NCI-H526 (cell line): ENCODE measurements around the gene NEU4.
"Not testable (repeated sequence)": the region's sequence is repeated elsewhere in the genome, so short reads cannot be mapped to it uniquely, and the experiment has no call there.

ENCODE experiments used
- DNase-seq, 2 experiments: peaks; one replicate each; lab custom pipeline; 2025; lab: John Stamatoyannopoulos, UW

Gene NEU4

GRCh38 chr2:241799522-241800197, 9.3 kb upstream of the NEU4 start:
- DNase-seq: no peak

GRCh38 chr2:241800198-241800903, 8.6 kb upstream of the NEU4 start:
- DNase-seq: not testable (repeated sequence)

GRCh38 chr2:241801611-241802420, 7.2 kb upstream of the NEU4 start:
- peak in 1 of 2 experiments; percentile 59 for DNase-seq

GRCh38 chr2:241802421-241803318, 6.3 kb upstream of the NEU4 start:
- no peak for DNase-seq

- peak in 1 of 2 experiments; percentile 91 for DNase-seq
Measured at GRCh38 chr2:241803387-241804325, 5.3 kb upstream of the NEU4 start.

GRCh38 chr2:241804326-241805229, 4.4 kb upstream of the NEU4 start:
- DNase-seq: peak; percentile 36 to 75

GRCh38 chr2:241806217-241806616, 2.8 kb upstream of the NEU4 start:
- not testable (repeated sequence) for DNase-seq

- no peak for DNase-seq
Measured at GRCh38 chr2:241808051-241808720, 807 bp upstream of the NEU4 start.

- no peak for DNase-seq
Measured at GRCh38 chr2:241809383-241810306, 652 bp downstream of the NEU4 start.

GRCh38 chr2:241810307-241811200, 1.6 kb downstream of the NEU4 start:
- DNase-seq: no peak

- no peak for DNase-seq
Measured at GRCh38 chr2:241811201-241811951, 2.4 kb downstream of the NEU4 start.

- DNase-seq: no peak
Measured at GRCh38 chr2:241811952-241812729, 3.1 kb downstream of the NEU4 start.

GRCh38 chr2:241812730-241813643, 4.0 kb downstream of the NEU4 start:
- DNase-seq: no peak
